Thoracic aorta (tissue), 2 donors: ENCODE data around the gene ADCY3. TPM values are rescaled to one million over a fixed set of nuclear protein-coding genes. Genes with fewer than 3 reads are reported as not detected.

Experiments
- ATAC-seq: fragments of 150-250 bp; one replicate; pipeline ENCODE4 v1.8.0; 2017; ENCODE audit warnings: low read depth; ENCODE audit not compliant: insufficient number of reproducible peaks, low FRiP score
- DNase-seq: peaks from one replicate; pipeline ENCODE4 v3.0.0-alpha.2; 2020; ENCODE audit warnings: low spot score
- H3K27ac ChIP-seq, 2 donors: fragments of 200-600 bp; sonication (generic); 1 replicate in 1 of 2; 2 replicates in 1 of 2; pipeline ENCODE4 v1.5.1; 2016; ENCODE audit warnings: mild to moderate bottlenecking in 2 of 2, moderate library complexity in 2 of 2
- H3K27me3 ChIP-seq: fragments of 200-600 bp; sonication (generic); replicated peaks from 2 replicates; pipeline ENCODE4 v1.6.0; 2016; ENCODE audit warnings: mild to moderate bottlenecking; ENCODE audit not compliant: insufficient read depth
- H3K36me3 ChIP-seq: fragments of 200-600 bp; sonication (generic); one replicate; pipeline ENCODE4 v1.5.1; 2016
- H3K4me1 ChIP-seq, 2 donors: fragments of 200-600 bp; sonication (generic); 1 replicate in 1 of 2; 2 replicates in 1 of 2; pipeline versions ENCODE4 v1.5.1 to v1.6.0; 2016; ENCODE audit warnings: low read depth in 2 of 2, mild to moderate bottlenecking in 1 of 2; ENCODE audit not compliant: control insufficient read depth in 1 of 2
- H3K4me3 ChIP-seq: fragments of 200-600 bp; sonication (generic); 2 replicates; pipeline ENCODE4 v1.5.1; 2016; ENCODE audit warnings: mild to moderate bottlenecking
- H3K9me3 ChIP-seq: fragments of 200-600 bp; sonication (generic); 2 replicates; pipeline ENCODE4 v1.5.1; 2016
- total RNA-seq, 2 donors: library from RNA; depleted of rRNA; stranded (reverse); fragments of >200 nt; gene quantifications; one replicate each; pipeline versions ENCODE4 v1.1.0 to v1.2.3, GENCODE V29; 2016
- TF ChIP-seq, protein P1 (sequence below): fragments of 200-600 bp; sonication (generic); IDR thresholded peaks from one replicate; pipeline ENCODE4 v1.5.1; 2019; ENCODE audit warnings: antibody characterized with exemption

Gene ADCY3
- total RNA-seq, 2 donors from 2014 or later: 51.9 to 78.9 TPM

DNA sequence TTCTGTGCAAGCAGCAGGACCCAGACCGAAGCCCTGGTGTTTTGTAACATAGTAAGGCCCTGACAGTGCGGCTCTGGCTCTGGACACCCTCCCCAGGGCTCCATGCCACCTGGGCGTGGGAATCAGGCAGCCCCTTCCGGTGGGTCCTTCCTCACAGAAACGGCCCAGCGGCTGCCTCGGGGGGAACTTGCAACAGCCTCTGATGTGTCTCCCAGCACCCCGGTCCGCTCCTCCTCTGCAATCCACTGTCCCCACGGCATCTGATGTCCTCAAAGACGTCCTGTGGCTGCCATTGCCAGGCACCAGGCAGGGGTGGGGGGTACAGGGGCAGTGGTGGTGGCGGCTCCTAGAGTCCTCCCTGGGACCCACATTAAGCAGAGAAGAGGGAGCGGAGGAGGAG, 68.0 kb downstream of the ADCY3 start:
- no peaks in the 10 kb centered on the region for H3K36me3 ChIP-seq
- no peak overlapping the region for H3K27ac ChIP-seq
- DNase-seq: no peak
- H3K27me3 ChIP-seq: no peaks in the 10 kb centered on the region
- TF ChIP-seq, protein P1, sequence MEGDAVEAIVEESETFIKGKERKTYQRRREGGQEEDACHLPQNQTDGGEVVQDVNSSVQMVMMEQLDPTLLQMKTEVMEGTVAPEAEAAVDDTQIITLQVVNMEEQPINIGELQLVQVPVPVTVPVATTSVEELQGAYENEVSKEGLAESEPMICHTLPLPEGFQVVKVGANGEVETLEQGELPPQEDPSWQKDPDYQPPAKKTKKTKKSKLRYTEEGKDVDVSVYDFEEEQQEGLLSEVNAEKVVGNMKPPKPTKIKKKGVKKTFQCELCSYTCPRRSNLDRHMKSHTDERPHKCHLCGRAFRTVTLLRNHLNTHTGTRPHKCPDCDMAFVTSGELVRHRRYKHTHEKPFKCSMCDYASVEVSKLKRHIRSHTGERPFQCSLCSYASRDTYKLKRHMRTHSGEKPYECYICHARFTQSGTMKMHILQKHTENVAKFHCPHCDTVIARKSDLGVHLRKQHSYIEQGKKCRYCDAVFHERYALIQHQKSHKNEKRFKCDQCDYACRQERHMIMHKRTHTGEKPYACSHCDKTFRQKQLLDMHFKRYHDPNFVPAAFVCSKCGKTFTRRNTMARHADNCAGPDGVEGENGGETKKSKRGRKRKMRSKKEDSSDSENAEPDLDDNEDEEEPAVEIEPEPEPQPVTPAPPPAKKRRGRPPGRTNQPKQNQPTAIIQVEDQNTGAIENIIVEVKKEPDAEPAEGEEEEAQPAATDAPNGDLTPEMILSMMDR: no peak
- no peak for ATAC-seq
- peaks cover 14 to 27% of the 10 kb centered on the region in 2 donors for H3K4me1 ChIP-seq
- H3K4me3 ChIP-seq: no peak overlapping the region
- no peaks in the 10 kb centered on the region for H3K9me3 ChIP-seq

DNA sequence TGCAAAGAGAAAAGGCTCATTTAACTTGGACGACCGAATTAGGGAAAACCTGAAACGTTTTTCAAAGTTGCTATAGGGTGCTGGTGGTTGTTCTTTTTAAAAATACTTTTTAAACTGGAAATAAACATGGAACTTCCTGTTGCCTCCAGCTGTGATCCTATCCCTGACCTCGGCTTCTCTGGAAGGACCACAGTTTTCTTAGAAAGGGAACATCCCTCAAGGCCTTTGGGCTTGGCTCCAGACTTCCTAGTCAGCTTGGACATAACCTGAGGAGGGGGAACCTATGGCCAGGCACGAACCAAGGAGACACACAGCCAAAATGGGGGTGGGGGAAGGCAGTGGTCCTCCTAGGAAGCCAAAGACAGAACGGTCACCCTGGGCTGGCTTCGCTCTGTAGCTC, 69.1 kb downstream of the ADCY3 start:
- TF ChIP-seq, protein P1: no peak
- Histone ChIP-seq H3K9me3 (no peaks in the 10 kb centered on the region), H3K4me1 (peaks cover 12 to 19% of the 10 kb centered on the region in 2 donors), H3K27ac (no peak overlapping the region), H3K36me3 (no peaks in the 10 kb centered on the region), H3K4me3 (no peak overlapping the region), H3K27me3 (no peaks in the 10 kb centered on the region)
- DNase-seq (no peak), ATAC-seq (no peak)

DNA sequence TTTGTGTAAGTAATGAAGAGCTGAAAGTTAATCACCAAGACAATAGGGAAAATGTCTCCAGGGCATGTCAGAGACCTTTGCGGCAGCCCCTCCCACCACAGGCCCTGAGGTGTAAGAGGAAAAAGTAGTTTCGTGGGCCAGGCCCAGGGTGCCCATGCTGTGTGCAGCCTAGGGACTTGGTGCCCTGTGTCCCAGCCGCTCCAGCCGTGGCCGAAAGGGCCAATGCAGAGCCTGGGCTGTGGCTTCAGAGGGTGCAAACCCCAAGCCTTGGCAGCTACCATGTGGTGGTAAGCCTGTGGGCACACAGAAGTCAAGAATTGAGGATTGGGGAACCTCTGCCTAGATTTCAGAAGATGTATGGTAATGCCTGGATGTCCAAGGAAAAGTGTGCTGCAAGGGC, 74.3 kb downstream of the ADCY3 start:
- Histone ChIP-seq H3K27me3 (no peaks in the 10 kb centered on the region), H3K27ac (no peak overlapping the region), H3K4me3 (no peak overlapping the region), H3K9me3 (no peaks in the 10 kb centered on the region), H3K4me1 (no peaks in the 10 kb centered on the region), H3K36me3 (no peaks in the 10 kb centered on the region)
- DNase-seq: no peak
- TF ChIP-seq, protein P1: no peak
- no peak for ATAC-seq

DNA sequence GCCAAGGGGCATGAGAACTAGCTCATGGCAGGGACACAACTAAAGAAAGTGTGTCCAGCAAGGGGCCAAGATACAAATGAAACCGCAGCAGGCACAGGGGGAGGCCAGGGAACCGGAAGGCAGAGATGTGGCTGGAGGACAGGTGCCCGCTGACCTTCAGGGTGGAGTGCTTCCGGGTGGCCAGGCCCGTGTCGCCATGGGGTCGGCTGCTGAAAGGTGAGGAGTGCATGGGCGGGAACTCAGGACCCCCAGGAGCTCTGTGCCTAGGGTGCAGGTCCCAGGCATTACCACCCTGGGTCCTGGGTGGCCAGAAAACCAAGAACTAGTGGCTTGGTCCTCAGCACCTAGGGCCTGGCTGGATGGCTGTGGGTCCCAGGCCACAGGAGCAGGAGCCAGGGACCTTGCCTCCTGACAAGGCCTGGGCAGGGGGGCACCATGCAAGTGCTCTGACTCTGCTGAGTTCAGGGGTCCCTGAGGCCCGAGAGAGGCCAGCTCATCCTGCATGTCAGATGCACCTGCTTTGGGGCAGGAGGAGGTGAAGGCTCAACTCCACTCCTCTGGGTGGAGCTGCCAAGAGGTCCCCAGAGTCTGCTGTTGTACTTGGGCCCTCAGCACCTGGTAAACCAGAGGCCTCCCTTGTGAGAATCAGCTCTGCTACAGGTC, 75.9 kb downstream of the ADCY3 start:
- TF ChIP-seq, protein P1: no peak
- no peak for DNase-seq
- Histone ChIP-seq H3K9me3 (no peaks in the 10 kb centered on the region), H3K4me3 (no peak overlapping the region), H3K4me1 (no peaks in the 10 kb centered on the region), H3K27ac (no peak overlapping the region), H3K27me3 (no peaks in the 10 kb centered on the region), H3K36me3 (peaks cover 4% of the 10 kb centered on the region)
- ATAC-seq: no peak

DNA sequence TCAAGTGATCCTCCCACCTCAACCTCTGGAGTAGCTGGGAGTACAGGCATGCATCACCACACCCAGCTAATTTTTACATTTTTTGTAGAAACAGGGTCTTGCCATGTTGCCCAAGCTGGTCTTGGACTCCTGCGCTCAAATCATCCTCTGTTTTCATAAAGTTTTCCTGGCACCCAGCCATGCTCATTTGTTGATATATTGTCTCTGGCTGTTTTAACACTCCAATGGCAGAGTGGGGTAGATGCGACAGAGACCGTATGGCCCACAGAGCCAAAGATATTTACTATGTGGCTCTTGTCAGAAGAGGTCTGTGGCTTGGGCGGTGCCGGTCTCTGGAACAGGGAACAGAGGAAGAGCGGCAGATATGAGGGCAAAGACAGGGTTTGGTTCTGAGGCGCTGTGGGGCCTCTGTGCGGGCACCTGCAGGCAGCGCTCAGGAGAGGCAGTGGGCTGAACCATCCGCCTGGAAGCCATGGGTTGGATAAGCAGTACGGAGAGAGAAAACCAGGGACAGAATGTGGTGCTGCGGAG, 76.6 kb downstream of the ADCY3 start:
- no peaks in the 10 kb centered on the region for H3K27me3 ChIP-seq
- no peak overlapping the region for H3K4me3 ChIP-seq
- H3K36me3 ChIP-seq: peaks cover 5% of the 10 kb centered on the region
- no peak overlapping the region for H3K27ac ChIP-seq
- TF ChIP-seq, protein P1: no peak
- H3K9me3 ChIP-seq: no peaks in the 10 kb centered on the region
- ATAC-seq (no peak), DNase-seq (no peak)
- no peaks in the 10 kb centered on the region for H3K4me1 ChIP-seq
